WTC11 (cell line): ENCODE data around the gene CCDC68.

Source experiments
- CTCF ChIP-seq: fragments of 200-600 bp; IDR thresholded peaks from 2 replicates; pipeline ENCODE4 v1.8.0; 2022; ENCODE audit warnings: antibody characterized with exemption
- JAZF1 ChIP-seq: fragments of 250-450 bp; sonication (Bioruptor Pico); IDR thresholded peaks from 2 replicates; pipeline ENCODE4 v1.9.0; 2021; ENCODE audit warnings: moderate library complexity, mild to moderate bottlenecking, inconsistent platforms
- SMAD3 ChIP-seq: sonication (generic); formaldehyde crosslinking; IDR thresholded peaks from 2 replicates; pipeline ENCODE4 v1.8.0; 2022; ENCODE audit warnings: missing genetic modification reagents, mild to moderate bottlenecking, borderline replicate concordance
- USF2 ChIP-seq: sonication (generic); formaldehyde crosslinking; IDR thresholded peaks from 2 replicates; pipeline ENCODE4 v1.8.1; 2023; ENCODE audit warnings: mild to moderate bottlenecking, missing genetic modification reagents, moderate library complexity
- TF ChIP-seq, protein P1 (sequence below): sonication (generic); formaldehyde crosslinking; conservative IDR thresholded peaks from 2 replicates; pipeline ENCODE4 v1.8.1; 2022; ENCODE audit warnings: mild to moderate bottlenecking, missing genetic modification reagents

DNA sequence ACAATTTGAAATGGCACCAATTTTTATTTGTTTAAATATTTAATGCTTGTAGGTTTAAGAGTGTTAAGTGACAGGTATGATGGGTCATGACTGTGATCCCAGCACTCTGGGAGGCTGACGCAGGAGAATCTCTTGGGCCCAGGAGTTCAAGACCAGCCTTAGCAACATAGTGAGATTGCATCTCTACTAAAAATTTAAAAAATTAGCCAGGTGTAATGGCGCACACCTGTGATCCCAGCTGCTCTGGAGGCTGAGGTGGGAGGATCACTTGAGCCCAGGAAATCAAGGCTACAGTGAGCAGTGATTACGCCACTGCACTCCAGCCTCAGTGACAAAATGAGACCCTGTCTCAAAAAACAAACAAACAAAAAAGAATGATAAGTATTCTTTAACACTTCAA, 43.0 kb upstream of the CCDC68 start:
- no peak for TF ChIP-seq CTCF
- TF ChIP-seq, protein P1, sequence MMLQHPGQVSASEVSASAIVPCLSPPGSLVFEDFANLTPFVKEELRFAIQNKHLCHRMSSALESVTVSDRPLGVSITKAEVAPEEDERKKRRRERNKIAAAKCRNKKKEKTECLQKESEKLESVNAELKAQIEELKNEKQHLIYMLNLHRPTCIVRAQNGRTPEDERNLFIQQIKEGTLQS (CRISPR knock-in tag): no peak
- TF ChIP-seq SMAD3: no peak
- TF ChIP-seq JAZF1 (CRISPR knock-in tag): no peak
- TF ChIP-seq USF2 (CRISPR knock-in tag): no peak
